Amygdala (tissue), 56 donors: ENCODE results near the gene CCDC167.
A peak's percentile ranks its signal among the peaks of the same experiment; 100 is the strongest.
"Not testable (repeated sequence)": the region's sequence is repeated elsewhere in the genome, so short reads cannot be mapped to it uniquely, and the experiment has no call there.

Source experiments
- DNase-seq, 56 donors: peaks; one replicate each; lab custom pipeline; 2025; lab: John Stamatoyannopoulos, UW

CCDC167 gene

DNA sequence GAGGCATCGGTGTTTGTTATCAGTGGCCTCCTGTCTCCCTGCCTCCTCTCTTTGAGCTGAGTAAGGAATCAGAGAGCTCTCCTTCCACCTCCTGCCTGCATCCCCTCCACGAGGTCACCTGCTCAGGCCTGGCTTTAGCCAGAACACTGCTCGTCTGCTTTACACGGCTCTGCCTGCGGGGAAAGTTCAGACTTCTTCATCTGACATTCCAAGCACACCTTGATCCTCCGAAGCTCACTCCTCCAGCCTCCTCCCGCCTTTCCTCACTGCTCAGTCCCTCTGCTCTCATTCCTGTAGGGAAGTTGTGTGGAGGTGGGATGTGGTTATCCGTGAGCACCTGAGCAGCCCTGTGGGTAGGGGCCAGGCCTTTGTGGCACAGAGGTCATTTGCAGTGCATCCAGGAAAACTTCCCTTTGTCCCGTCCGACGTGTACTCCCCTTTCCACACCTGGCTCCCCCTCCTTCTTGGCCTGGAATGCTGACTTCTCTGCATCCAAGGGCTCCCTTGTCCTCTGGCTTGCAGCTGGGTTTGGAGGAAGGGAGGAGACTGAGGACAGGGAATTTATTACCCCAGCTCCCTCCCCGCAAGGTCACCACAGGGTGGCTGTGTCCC lies 12.8 kb upstream of the CCDC167 start:
- no peak for DNase-seq

DNA sequence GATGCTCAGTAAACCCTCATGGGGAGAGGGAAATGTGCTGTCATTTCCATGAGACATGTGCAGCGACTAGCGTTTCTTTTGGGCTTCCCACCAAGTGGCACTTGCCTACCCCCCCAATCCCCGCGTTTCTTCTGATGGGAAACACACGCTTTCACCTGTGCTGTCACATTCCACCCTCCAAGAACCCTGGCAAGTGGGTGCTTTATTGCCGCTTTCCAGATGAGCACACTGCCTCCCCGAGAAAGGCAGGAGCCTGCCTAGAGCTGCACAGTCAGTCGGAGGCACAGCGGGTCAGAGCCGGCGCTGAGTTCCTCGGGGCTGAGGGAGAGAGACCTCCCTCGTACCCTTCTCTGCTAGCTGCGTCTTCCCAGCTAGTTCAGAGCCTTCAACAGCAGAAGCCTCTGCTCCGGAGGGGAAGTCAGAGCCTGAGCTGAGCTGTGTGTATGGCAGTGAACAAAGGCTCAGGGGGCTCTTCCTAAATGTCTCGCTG lies 12.3 kb upstream of the CCDC167 start:
- no peak for DNase-seq

DNA sequence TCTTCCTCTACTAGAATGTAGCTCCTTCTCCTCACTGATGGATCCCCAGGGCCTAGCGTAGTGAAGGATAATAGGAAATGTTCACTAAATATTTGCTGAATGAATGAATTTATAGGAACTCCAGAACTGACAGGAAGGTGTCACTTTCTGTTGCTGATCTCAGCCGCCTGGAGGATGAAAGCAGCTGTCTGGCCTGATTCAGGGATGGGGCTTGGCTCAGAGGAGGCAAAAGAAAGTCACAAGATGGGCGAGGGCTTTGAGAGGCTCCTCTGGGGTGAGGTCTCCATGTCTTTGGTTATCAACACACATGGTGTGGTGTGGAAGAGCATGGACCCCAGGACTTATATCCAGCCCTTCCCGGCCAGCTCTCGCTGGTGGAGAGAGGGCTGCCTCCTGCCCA lies 11.5 kb upstream of the CCDC167 start:
- no peak for DNase-seq

DNA sequence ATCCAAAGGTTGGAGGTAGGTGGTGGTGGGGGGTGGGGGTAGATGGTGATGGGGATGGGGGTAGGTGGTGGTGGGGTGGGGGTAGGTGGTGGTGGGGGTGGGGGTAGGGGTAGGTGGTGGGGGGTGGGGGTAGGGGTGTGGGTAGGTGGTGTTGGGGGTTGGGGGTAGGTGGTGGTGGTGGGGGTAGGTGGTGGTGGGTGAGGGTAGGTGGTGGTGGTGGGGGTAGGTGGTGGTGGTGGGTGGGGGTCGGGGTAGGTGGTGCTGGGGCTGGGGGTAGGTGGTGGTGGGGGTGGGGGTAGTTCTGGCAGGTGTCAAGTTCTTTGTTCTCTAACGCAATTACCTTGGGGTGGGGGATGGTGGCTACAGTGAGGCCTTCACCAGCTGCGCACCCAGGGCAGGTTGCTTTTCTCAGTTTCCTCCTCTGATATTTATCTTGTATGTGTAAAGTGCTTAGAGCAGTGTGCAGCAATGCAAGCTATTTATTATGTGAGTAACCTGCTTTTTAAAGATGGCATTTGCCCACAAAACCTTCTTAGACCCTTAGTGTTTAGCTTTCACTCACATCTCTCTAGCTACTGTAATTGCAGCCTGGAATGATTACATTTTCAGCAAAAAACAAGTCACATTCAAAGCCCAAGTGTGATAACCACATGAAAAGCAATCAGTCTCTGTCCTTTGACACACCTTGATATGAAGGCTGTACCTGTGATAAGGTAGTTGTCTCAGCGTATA lies 8.2 kb upstream of the CCDC167 start:
- DNase-seq = no peak

DNA sequence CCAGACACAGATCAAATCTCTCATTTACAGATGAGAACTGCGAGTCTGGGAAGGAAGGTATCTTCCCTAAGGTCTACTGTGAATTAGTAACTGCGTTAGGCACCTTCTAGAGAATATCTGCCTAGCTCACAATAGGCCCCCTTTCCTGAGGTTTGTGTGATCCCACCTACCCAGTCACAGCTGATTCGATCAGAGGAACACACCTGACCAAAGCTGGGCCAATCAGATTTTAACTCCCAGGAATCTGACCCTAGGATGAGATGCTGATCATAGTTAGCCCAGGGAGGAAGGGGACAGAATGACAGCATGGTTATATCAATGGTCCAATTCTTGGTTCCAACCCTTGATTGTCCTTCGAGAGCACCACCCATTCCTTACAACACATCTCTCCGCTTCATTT lies 7.4 kb upstream of the CCDC167 start:
- no peak for DNase-seq

DNA sequence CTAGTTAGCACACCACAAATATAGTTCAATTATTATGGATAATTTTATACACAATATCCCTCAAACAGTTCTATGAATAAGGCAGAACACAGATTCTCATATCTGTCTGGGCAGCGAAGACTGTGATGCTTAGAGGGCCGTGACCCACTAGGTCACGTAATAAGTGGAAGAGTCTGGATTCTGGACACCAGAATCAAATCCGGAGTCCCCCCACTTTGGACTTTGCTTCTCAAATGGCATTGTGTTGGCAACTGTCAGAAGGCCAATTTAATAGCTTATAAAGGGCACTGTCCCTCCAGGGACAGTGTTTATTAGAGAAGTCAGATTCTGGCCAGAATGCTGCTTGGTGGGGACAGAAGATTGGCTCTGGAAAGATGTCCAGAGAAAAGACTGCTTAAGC lies 6.8 kb upstream of the CCDC167 start:
- DNase-seq = no peak

DNA sequence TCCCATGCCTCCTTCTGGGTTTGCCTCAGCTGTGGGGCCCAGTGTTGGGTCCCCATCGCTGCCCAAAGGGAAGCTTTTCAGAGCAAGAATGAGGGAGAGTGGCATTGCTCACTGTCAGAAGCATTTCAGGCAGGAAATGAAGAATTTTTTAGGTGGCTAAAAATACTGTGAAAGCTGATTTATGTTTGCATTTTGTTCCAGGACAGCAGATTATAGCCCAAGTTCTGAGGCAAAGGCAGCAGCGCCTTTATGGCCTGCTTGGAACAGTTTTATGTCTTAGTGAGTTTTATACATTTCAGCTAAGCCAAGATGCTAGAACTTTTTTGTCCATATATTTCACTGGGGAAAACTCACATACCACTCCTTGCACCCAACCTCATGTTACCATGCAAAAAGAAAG lies 4.3 kb upstream of the CCDC167 start:
- DNase-seq = no peak

DNA sequence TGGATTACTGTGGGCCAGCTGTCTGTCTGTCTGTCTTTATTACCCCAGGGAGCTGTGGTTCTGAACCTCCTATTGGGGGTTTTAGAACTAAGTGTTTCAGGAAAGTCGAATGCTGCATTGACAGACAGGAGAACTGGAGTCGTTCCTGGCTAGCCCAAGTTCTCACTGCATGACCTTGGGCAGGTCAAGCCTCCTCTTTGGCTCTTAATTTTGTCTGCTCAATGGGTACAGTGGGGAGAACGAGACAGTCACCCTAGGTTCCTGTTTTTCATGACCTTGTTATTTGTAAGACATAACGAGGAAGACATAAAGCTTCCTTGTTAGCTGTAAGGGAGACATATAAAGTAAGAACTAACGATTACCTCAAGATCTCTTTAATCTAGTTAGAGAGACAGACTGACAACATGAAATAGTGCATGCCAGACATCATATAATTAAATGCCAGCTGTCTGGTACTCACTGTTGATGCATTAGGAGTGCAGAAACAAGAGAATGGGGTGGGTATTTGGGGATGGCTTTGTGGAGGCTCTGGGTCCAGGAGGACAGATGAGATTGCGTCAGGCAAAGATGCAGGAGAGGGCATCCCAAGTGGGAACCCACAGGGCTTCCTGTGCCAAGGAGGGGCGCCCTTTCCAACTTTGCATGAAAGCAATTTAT lies 3.7 kb upstream of the CCDC167 start:
- no peak for DNase-seq

DNA sequence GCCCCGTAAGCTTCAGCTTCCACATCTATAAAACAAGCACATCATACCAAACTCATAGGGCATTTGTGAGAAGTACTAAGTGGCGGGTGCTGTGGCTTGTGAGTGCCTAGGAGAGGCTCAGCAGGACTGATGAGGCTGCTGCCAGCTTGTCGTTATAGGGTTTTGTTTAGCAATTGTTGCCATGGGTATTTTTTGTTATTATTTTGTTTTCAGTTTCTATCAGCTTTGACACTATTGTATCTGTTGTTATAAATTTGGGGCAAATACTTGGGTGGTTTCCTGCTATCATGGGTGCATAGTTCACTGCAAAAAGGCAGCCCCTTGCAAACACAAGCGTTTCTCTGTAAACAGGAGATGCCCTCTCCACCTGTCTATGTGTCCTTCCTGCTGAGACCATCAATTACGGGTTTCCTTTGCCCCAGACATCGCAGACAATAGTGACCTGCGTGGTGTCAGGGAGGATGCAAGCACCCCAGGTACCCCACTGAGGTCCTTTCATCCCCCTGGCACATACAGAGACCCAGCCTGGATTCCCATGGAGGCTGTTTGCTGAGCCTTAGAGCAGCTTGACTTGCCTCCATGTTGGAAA lies 3.1 kb upstream of the CCDC167 start:
- DNase-seq = no peak

DNA sequence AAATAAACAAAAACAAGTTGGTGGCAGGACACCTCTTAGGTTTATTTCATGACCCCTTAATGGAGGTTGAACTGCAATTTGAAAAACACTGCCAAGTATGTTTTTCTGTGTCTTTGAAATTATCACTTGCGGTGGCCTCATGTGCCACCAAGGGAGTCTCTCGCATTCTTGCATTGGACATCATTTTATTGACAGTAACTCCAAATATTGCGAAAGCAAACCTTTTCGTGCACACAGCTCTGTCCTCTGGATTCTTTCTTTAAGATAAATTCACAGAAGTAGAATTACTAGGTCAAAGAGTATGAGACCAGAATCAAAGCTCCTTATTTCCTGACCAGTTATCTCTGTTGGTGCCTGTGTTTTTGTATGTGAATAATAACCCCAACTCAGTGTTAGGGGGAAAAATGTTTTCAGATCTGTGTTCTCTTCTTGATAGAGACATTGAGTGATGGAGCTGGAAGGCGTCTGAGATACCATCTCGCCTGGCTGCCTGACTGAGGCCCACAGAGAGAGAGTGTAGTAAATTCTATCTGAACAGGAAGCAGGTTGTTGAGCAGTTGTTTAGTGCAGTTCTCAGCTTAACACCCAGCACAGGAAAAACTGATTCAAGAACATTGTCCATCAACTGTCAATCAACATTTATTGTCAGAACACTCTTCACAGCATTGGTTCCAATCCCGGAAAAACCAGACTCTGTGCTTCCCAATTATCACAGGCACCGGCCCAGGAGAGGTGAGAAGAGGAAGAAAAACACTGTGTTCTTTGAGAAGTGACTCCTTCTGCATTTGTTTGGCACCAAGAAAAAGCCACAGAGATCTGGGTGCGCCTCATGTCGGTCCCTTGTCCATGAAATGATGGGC lies 2.2 kb upstream of the CCDC167 start:
- no peak for DNase-seq

DNA sequence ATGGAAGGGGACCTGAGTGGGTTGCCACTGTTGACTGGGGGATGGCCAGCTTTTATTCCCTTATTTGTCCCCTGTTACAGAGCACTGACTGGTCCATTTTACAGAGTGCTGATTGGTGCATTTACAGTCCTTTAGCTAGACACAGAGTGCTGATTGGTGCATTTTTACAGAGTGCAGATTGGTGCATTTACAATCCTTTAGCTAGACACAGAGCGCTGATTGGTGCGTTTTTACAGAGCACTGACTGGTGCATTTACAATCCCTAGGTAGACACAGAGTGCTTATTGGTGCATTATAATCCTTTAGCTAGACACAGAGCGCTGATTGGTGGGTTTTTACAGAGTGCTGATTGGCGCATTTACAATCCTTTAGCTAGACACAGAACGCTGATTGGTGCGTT lies 1.2 kb upstream of the CCDC167 start:
- DNase-seq = not testable (repeated sequence)

DNA sequence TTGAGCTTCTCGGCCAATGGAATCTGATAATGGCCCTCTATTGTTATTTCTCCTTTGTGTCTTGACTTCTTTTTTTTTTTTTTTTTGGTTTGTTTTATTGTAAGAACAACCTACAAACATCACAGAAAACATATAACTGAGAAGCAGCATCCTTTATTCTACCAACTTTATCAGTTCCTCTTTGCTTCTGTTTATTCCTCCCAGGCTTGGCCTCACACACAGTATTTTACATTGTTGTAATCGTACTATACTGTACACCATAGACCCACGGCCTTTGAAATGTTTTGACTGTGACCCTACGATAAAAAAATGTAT lies 558 bp upstream of the CCDC167 start:
- DNase-seq = no peak

DNA sequence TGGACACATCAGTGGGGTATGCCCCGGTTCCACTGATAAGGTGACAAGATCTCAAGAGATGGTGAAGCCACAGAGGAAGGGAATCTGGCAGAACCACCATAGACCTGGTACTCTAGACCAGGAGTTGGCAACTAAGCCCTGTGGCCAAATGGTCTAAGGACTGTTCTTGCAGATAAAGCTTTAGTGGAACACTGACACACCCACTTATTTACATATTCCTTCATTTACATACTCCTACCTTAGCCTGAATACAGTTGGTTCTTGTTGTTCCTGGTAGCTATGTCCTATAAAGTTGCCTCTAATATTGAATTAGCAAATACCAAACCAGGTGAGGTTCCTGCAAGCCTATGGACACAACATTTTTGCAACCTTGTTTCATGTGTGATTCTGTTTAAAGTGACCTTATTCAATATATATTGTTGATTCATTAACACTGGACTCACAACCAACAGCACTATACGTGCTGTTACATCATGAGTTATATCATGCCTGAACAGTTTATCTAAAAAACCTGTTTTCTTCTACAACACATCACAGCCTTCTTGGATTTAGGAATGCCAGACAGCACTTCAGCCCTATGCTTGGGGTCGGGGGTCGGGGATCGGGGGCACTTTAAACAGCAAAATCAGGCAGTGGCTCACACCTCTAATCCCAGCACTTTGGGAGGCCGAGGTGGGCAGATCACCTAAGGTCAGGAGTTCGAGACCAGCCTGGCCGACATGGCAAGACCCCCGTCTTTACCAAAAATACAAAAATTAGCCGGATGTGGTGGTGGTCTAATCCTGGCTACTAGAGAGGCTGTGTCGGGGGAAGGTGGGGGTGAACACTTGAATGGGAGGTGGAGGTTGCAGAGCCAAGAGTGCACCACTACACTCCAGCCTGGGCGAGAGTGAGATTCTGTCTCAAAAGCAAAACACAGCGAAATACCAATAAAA lies 2.5 kb downstream of the CCDC167 start:
- DNase-seq = no peak

DNA sequence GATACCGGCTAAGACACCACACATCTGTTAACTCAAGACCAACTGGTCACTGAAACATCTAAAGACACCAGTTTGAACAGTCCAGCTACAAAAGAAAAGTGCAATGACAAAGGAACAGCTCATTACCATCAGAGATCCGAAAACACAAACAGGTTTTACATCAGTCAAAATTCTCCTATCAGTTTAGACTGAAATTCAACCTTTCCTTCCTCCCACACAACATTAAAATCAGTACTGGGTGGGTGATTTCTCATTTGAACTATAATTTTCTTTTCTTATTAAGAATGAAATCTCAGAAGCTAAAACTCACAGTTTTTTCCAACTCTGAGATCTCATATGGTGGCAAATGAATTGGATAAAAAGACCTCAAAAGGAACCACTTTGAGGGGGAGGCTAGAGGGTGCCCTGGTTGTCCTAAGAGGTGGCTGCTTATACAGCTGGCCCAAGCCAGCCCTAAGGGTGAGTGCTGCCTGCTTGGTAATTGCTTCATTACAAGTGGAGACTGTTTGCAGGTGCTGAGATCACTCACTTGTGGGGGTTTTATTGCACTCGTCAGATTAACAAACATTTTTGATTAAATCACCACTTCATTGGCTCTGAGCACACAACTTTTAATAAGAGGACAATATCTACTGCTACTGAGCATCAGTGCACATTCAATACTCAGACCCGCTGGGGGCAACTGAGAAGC lies 4.3 kb downstream of the CCDC167 start:
- DNase-seq = no peak

DNA sequence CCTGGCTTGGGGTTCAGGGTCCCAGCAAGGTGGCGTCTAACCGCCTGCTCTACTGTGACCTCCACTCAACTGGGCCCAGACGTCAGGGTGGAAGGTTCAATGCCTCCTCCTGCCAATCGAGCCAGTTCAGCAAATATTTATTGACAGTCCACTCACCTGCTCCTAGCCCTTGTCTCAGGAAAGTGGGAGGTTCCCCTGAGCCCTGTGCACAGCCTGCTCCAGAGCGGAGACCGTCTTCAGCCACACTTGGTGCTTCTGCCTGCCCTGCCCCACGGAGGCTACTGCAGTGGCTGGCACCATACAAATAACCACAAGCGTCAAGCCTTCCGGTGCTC lies 6.1 kb downstream of the CCDC167 start:
- DNase-seq = no peak

DNA sequence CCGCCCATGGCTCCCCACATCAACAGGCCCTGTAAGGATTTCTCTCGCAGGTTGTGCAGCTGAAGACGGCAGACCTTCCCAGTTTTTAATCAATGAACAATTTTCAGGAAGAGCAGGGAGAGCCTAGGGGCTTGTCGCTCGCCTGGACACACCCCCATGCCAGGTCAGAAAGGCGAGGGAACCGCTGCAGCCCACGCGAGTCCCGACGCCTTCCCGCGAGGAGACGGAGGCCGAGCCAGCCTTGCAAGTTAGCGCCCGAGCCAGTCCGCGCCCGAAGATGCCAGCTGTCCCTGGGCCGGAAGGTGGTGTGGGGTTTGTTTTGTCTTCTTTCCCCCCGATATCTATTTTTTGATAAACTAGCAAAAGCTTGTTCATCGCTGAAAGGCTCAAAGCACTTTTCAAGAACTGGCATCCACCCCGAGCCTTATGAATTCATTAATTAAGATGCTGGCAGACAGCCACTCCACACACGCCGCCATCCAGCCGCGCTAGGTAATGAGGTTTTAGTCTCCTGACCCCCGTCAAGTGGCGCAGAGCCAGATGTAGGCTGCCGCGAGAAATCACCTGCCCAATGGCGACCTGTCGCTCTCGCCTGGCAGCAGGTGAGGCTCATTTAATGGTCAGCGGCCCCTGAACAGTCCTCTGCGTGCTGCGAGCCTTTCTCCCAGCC lies 6.6 kb downstream of the CCDC167 start:
- DNase-seq = peak in 4 of 56 donors; percentile 12 to 44 (median 26)

DNA sequence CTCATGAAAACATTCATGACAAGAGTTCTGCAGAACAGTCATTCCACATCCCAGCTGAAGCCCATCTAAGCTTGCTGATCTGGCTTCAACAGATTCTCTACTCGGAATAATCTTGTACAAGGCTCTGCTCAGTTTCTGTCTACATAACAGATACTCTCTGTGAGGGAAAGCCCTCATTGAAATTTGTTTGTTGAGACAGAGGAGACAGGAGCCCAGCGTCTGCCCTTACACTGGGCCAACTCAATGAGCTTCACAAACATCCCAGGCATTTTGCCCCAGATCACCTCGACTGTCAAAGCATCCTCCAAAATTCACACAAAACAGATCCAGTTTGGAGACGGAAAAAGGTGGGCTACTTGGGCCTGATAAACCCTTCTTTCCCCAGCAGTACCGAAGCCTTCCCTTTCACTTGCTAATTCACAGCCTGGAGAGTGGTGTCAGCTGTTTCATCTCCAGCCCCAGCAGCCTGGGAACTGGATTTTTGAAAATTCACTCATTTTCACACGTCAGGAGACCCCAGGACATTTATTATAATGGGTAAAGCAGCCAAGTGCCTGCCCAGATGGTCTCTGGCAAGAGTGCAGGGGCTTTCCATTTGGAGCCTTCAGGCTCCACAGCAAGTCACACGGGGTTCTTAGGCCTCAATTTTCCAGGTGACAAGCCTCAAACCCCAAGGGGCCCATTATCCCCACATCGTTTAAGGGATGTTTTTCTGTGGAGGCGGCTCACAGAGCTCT lies 7.3 kb downstream of the CCDC167 start:
- no peak for DNase-seq

DNA sequence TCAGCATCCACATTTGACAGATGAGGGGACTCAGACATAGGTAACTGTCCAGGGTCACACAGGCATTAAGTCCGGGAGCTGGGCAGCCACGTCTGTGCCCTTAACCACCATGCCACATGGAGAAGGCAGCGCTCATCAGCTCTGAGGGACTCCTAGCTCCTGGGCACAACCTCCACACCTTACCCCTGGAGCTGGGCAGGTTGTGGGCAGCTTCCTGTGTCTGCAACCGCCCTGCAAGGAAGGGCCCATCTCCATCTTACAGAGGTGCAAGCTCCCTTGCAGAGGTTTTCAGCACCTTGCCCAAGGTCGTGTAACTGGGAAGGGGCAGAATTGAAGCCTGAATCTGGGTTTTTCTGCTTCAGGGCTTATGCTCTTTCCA lies 7.9 kb downstream of the CCDC167 start:
- DNase-seq = no peak
